Parathyroid adenoma (tissue), 2 donors: ENCODE results near the gene SGF29.

ENCODE experiments used
- H2AFZ ChIP-seq: fragments of 300-600 bp; sonication (generic); one replicate; pipeline ENCODE4 v1.7.0; 2017; ENCODE audit warnings: antibody characterized with exemption, mild to moderate bottlenecking
- H3K27ac ChIP-seq: fragments of 300-600 bp; sonication (generic); one replicate; pipeline ENCODE4 v1.7.0; 2017
- H3K27me3 ChIP-seq: fragments of 300-600 bp; sonication (generic); one replicate; pipeline ENCODE4 v1.7.0; 2017; ENCODE audit warnings: low read length; ENCODE audit not compliant: control insufficient read depth, insufficient read depth
- H3K36me3 ChIP-seq: fragments of 300-600 bp; sonication (generic); one replicate; pipeline ENCODE4 v1.7.0; 2017; ENCODE audit warnings: low read length; ENCODE audit not compliant: control insufficient read depth, insufficient read depth
- H3K4me1 ChIP-seq: fragments of 300-600 bp; sonication (generic); one replicate; pipeline ENCODE4 v1.7.0; 2017; ENCODE audit warnings: control low read depth
- H3K4me2 ChIP-seq: fragments of 300-600 bp; sonication (generic); one replicate; pipeline ENCODE4 v1.7.0; 2017; ENCODE audit warnings: low read length
- H3K4me3 ChIP-seq: fragments of 300-600 bp; sonication (generic); one replicate; pipeline ENCODE4 v1.7.0; 2017; ENCODE audit warnings: low read depth, low read length
- H3K79me2 ChIP-seq: fragments of 300-600 bp; sonication (generic); one replicate; pipeline ENCODE4 v1.7.0; 2017; ENCODE audit warnings: control low read depth
- H3K9ac ChIP-seq: fragments of 300-600 bp; sonication (generic); one replicate; pipeline ENCODE4 v1.7.0; 2017; ENCODE audit warnings: mild to moderate bottlenecking
- H3K9me3 ChIP-seq: fragments of 300-600 bp; sonication (generic); one replicate; pipeline ENCODE4 v1.7.0; 2017; ENCODE audit warnings: low read length; ENCODE audit not compliant: control insufficient read depth
- CTCF ChIP-seq: fragments of 300-600 bp; sonication (generic); IDR thresholded peaks from one replicate; pipeline ENCODE4 v1.7.0; 2017; ENCODE audit warnings: antibody characterized with exemption, mild to moderate bottlenecking
- donor health status: primary hyperparathyroidism.

Gene SGF29

GRCh38 chr16:28574925-28575324, 21.2 kb downstream of the SGF29 start:
- Histone ChIP-seq H3K79me2 (peaks cover 26% of the 10 kb centered on the region), H3K9ac (no peak overlapping the region), H3K4me1 (peaks cover 23% of the 10 kb centered on the region), H2AFZ (no peak overlapping the region), H3K36me3 (no peaks in the 10 kb centered on the region), H3K4me2 (no peak overlapping the region), H3K4me3 (no peak overlapping the region), H3K9me3 (no peaks in the 10 kb centered on the region), H3K27me3 (no peaks in the 10 kb centered on the region), H3K27ac (no peak overlapping the region)
- no peak for TF ChIP-seq CTCF

DNA sequence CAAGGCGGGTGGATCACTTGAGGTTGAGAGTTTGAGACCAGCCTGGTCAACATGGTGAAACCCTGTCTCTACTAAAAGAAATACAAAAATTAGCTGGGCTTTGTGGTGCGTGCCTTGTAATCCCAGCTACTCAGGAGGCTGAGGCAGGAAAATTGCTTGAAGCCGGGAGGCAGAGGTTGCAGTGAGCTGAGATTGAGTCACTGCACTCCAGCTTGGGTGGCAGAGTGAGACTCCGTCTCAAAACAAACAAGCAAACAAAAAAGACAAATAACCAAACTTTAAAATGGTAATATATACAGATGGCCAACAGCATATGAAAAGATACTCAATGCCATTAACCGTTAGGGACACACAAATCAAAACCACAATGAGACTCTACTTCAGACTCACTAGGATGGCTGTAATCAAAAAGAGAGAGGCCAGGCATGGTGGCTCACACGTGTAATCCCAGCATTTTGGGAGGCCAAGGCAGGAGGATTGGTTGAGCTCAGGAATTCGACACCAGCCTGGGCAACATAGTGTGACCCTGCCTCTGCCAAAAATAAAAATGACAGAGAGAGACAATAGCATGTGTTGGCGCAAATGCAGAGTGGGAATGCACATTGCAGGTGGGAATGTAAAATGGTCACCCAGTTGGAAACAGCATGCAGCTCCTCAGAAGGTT, 21.9 kb downstream of the SGF29 start:
- Histone ChIP-seq H3K4me2 (no peak overlapping the region), H3K4me1 (peaks cover 23% of the 10 kb centered on the region), H3K79me2 (peaks cover 24% of the 10 kb centered on the region), H3K9ac (no peak overlapping the region), H3K27ac (no peak overlapping the region), H3K4me3 (no peak overlapping the region), H3K27me3 (no peaks in the 10 kb centered on the region), H3K9me3 (no peaks in the 10 kb centered on the region), H2AFZ (no peak overlapping the region), H3K36me3 (no peaks in the 10 kb centered on the region)
- TF ChIP-seq CTCF = no peak

- no peak for TF ChIP-seq CTCF
- peaks cover 14% of the 10 kb centered on the region for H3K79me2 ChIP-seq
- no peaks in the 10 kb centered on the region for H3K36me3 ChIP-seq
- no peak overlapping the region for H2AFZ ChIP-seq
- H3K9ac ChIP-seq = no peak overlapping the region
- no peaks in the 10 kb centered on the region for H3K4me1 ChIP-seq
- H3K9me3 ChIP-seq = no peaks in the 10 kb centered on the region
- no peak overlapping the region for H3K4me3 ChIP-seq
- no peak overlapping the region for H3K4me2 ChIP-seq
- no peak overlapping the region for H3K27ac ChIP-seq
- H3K27me3 ChIP-seq = no peaks in the 10 kb centered on the region
Measured at GRCh38 chr16:28580726-28581315, 27.1 kb downstream of the SGF29 start.

DNA sequence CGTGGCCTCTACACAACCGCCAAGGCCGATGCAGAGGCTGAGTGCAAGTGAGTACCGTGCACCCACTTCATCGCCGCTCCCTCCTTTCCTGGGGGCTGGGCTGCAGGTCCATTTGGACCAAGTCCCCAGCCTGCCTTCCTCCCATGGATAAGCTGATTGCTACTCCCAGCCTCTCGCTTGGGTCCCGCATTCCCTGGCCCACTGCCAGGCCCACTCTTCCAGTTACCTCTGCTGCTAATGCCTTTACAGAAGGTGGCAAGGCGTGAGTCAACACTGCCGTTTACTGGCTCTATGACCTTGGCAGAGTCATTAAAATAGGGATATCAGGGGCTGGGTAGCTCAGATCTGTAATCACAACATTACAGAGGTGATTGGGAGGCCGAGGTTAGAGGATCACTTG, 32.0 kb downstream of the SGF29 start:
- Histone ChIP-seq H3K4me2 (no peak overlapping the region), H3K36me3 (no peaks in the 10 kb centered on the region), H3K9ac (no peak overlapping the region), H3K4me1 (no peaks in the 10 kb centered on the region), H3K9me3 (no peaks in the 10 kb centered on the region), H2AFZ (no peak overlapping the region), H3K27ac (no peak overlapping the region), H3K27me3 (no peaks in the 10 kb centered on the region), H3K4me3 (no peak overlapping the region), H3K79me2 (no peaks in the 10 kb centered on the region)
- no peak for TF ChIP-seq CTCF

DNA sequence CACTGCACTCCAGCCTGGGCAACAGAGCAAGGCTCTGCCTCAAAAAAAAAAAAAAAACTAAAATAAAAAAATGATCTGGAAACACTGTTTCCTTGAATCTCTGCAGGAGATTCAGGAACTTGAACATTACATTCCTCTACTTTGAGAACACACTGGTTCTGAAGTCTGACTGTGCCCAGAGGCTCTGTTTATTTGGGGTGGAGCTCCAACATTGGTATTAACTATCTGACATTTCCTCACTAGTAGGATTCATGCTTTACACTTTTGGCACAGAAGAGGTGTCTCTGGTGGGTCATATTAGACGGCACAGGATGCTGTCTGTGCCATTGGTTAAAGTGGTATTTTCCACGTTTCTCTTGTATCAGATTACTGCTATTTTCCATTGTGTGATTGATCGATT, 32.7 kb downstream of the SGF29 start:
- no peaks in the 10 kb centered on the region for H3K79me2 ChIP-seq
- no peaks in the 10 kb centered on the region for H3K4me1 ChIP-seq
- no peaks in the 10 kb centered on the region for H3K27me3 ChIP-seq
- no peak overlapping the region for H3K4me2 ChIP-seq
- TF ChIP-seq CTCF = no peak
- H3K27ac ChIP-seq = no peak overlapping the region
- no peak overlapping the region for H3K4me3 ChIP-seq
- H3K9me3 ChIP-seq = no peaks in the 10 kb centered on the region
- no peak overlapping the region for H3K9ac ChIP-seq
- H2AFZ ChIP-seq = no peak overlapping the region
- H3K36me3 ChIP-seq = no peaks in the 10 kb centered on the region
